H1 (cell line): ENCODE measurements around the gene AGR3. TPM values are rescaled to one million over a fixed set of nuclear protein-coding genes. Genes with fewer than 3 reads are reported as not detected.

ENCODE experiments used
- CTCF ChIA-PET: fragments of 300-600 bp; sonication (Branson Sonifier 250); formaldehyde crosslinking; loops from one replicate; lab custom pipeline; 2021; ENCODE audit not compliant: partially characterized antibody; lab: Charles Lee
- POLR2A ChIA-PET: fragments of 300-600 bp; sonication (Branson Sonifier 250); formaldehyde crosslinking; loops from one replicate; lab custom pipeline; 2021; ENCODE audit warnings: inconsistent platforms; ENCODE audit not compliant: partially characterized antibody; lab: Charles Lee
- DNase-seq, 2 experiments: peaks; one replicate each; pipeline versions ENCODE4 v3.0.0 to v3.0.0-alpha.2; 2010 to 2022; ENCODE audit warnings: low spot score in 2 of 2, low read depth in 1 of 2, mixed read lengths in 1 of 2
- FAIRE-seq: peaks from 2 replicates; lab custom pipeline; 2011; peaks lifted over from hg19 to GRCh38; lab: Jason Lieb, UNC
- H2AFZ ChIP-seq: 2 replicates; pipeline ENCODE4 v1.8.1; 2012; ENCODE audit warnings: low read length, inconsistent platforms
- H2AK5ac ChIP-seq: 2 replicates; pipeline ENCODE4 v1.6.1; 2013; ENCODE audit warnings: low read depth, low read length
- H2BK120ac ChIP-seq: replicated peaks from 2 replicates; pipeline ENCODE3; 2013; ENCODE audit warnings: low read depth, low read length, inconsistent platforms
- H2BK12ac ChIP-seq: 2 replicates; pipeline ENCODE4 v1.6.1; 2013; ENCODE audit warnings: low read depth, low read length
- H2BK15ac ChIP-seq: 2 replicates; pipeline ENCODE4 v1.6.1; 2013; ENCODE audit warnings: low read length
- H2BK20ac ChIP-seq: 2 replicates; pipeline ENCODE4 v1.6.1; 2013; ENCODE audit warnings: low read length
- H2BK5ac ChIP-seq: 2 replicates; pipeline ENCODE4 v1.6.1; 2013; ENCODE audit warnings: low read depth, low read length
- H3K14ac ChIP-seq: 2 replicates; pipeline ENCODE4 v1.6.1; 2013; ENCODE audit warnings: inconsistent platforms; ENCODE audit not compliant: insufficient read length
- H3K18ac ChIP-seq: 2 replicates; pipeline ENCODE4 v1.6.1; 2013; ENCODE audit warnings: low read length; ENCODE audit errors: extremely low read depth
- H3K23ac ChIP-seq: 2 replicates; pipeline ENCODE4 v1.6.1; 2013; ENCODE audit warnings: inconsistent platforms; ENCODE audit not compliant: insufficient read length
- H3K23me2 ChIP-seq: 2 replicates; pipeline ENCODE4 v1.6.1; 2013; ENCODE audit warnings: low read depth, low read length
- H3K27ac ChIP-seq: 2 replicates; pipeline ENCODE4 v1.6.1; 2011; ENCODE audit warnings: low read depth, low read length, inconsistent platforms
- H3K27me3 ChIP-seq, 4 experiments: replicated peaks in 1 of 4; 1 replicate in 1 of 4; 2 replicates in 3 of 4; pipeline versions ENCODE4 v1.6.1 to v1.8.1; 2011 to 2013; ENCODE audit warnings: low read length in 3 of 4, mild to moderate bottlenecking in 3 of 4, inconsistent platforms in 2 of 4, mixed read lengths in 2 of 4, moderate library complexity in 1 of 4; ENCODE audit not compliant: control insufficient read depth in 3 of 4, insufficient read depth in 3 of 4; ENCODE audit errors: extremely low read depth in 1 of 4
- H3K36me3 ChIP-seq, 4 experiments: 2 replicates each; pipeline versions ENCODE4 v1.6.1 to v1.8.1; 2011 to 2013; ENCODE audit warnings: mild to moderate bottlenecking in 4 of 4, low read length in 3 of 4, moderate library complexity in 2 of 4, control low read depth in 1 of 4, inconsistent platforms in 1 of 4; ENCODE audit not compliant: insufficient read depth in 4 of 4, control insufficient read depth in 2 of 4
- H3K4ac ChIP-seq: replicated peaks from 2 replicates; pipeline ENCODE3; 2013; ENCODE audit warnings: low read length, low read depth, mixed read lengths, inconsistent platforms; ENCODE audit not compliant: insufficient read length
- H3K4me1 ChIP-seq, 4 experiments: replicated peaks in 1 of 4; 1 replicate in 1 of 4; 2 replicates in 3 of 4; pipeline versions ENCODE4 v1.6.1 to v1.8.1; 2011 to 2013; ENCODE audit warnings: low read length in 3 of 4, inconsistent platforms in 2 of 4, mixed read lengths in 1 of 4; ENCODE audit not compliant: insufficient read depth in 4 of 4, control insufficient read depth in 3 of 4
- H3K4me2 ChIP-seq, 2 experiments: 2 replicates each; pipeline versions ENCODE4 v1.6.1 to v1.8.1; 2011 to 2013; ENCODE audit warnings: low read depth in 2 of 2, low read length in 2 of 2, control low read depth in 1 of 2, inconsistent platforms in 1 of 2, mild to moderate bottlenecking in 1 of 2; ENCODE audit not compliant: insufficient read depth in 1 of 2
- H3K4me3 ChIP-seq, 4 experiments: fragments of 200-600, 300-600 bp in 1 of 4; sonication (generic), shearing (Covaris generic), sonication (Bioruptor Twin) in 1 of 4; 2 replicates each; pipeline versions ENCODE4 v1.5.1 to v1.8.1; 2011 to 2016; ENCODE audit warnings: low read length in 4 of 4, low read depth in 3 of 4, control low read depth in 2 of 4, inconsistent platforms in 2 of 4, mild to moderate bottlenecking in 2 of 4, mixed read lengths in 1 of 4, moderate library complexity in 1 of 4; ENCODE audit not compliant: insufficient read depth in 2 of 4; ENCODE audit errors: extremely low read depth in 1 of 4
- H3K56ac ChIP-seq: replicated peaks from 2 replicates; pipeline ENCODE3; 2013; ENCODE audit warnings: low read depth, mild to moderate bottlenecking, mixed read lengths, low read length, inconsistent platforms; ENCODE audit not compliant: insufficient read length
- H3K79me1 ChIP-seq: 2 replicates; pipeline ENCODE4 v1.6.1; 2013; ENCODE audit warnings: low read depth, low read length, control low read depth
- H3K79me2 ChIP-seq, 2 experiments: 2 replicates each; pipeline versions ENCODE4 v1.6.1 to v1.8.1; 2012 to 2013; ENCODE audit warnings: low read length in 2 of 2, mild to moderate bottlenecking in 2 of 2, inconsistent platforms in 1 of 2; ENCODE audit not compliant: insufficient read depth in 2 of 2, control insufficient read depth in 1 of 2
- H3K9ac ChIP-seq, 4 experiments: replicated peaks in 1 of 4; 1 replicate in 1 of 4; 2 replicates in 3 of 4; pipeline versions ENCODE4 v1.6.1 to v1.8.1; 2011 to 2013; ENCODE audit warnings: low read depth in 3 of 4, low read length in 3 of 4, control low read depth in 2 of 4, mild to moderate bottlenecking in 2 of 4, moderate library complexity in 2 of 4, inconsistent platforms in 1 of 4; ENCODE audit errors: extremely low read depth in 1 of 4
- H3K9me3 ChIP-seq, 2 experiments: 2 replicates each; pipeline versions ENCODE4 v1.6.1 to v1.8.1; 2012 to 2013; ENCODE audit warnings: mild to moderate bottlenecking in 2 of 2, moderate library complexity in 2 of 2, control low read depth in 1 of 2, inconsistent platforms in 1 of 2, low read depth in 1 of 2, low read length in 1 of 2, mixed read lengths in 1 of 2; ENCODE audit not compliant: insufficient read depth in 2 of 2
- H4K20me1 ChIP-seq, 2 experiments: replicated peaks in 1 of 2; 2 replicates each; pipeline versions ENCODE3 to v1.8.1; 2011 to 2013; ENCODE audit warnings: inconsistent platforms in 2 of 2, low read length in 2 of 2, mild to moderate bottlenecking in 1 of 2; ENCODE audit not compliant: insufficient read depth in 2 of 2, control insufficient read depth in 1 of 2
- H4K5ac ChIP-seq: 2 replicates; pipeline ENCODE4 v1.6.1; 2013; ENCODE audit warnings: low read length, low read depth, mixed read lengths, inconsistent platforms; ENCODE audit not compliant: insufficient read length
- H4K8ac ChIP-seq: 2 replicates; pipeline ENCODE4 v1.8.0; 2013; ENCODE audit warnings: mild to moderate bottlenecking, moderate library complexity, low read length, inconsistent platforms; ENCODE audit not compliant: insufficient read depth; ENCODE audit errors: extremely low read depth
- H4K91ac ChIP-seq: replicated peaks from 2 replicates; pipeline ENCODE3; 2013; ENCODE audit warnings: low read length, mixed read lengths, inconsistent platforms; ENCODE audit not compliant: insufficient read length
- E2F6 ChIP-seq: IDR thresholded peaks from 2 replicates; pipeline ENCODE4 v1.6.1; 2012; ENCODE audit warnings: inconsistent platforms
- FOSL1 ChIP-seq: IDR thresholded peaks from 2 replicates; pipeline ENCODE4 v1.6.1; 2011; ENCODE audit warnings: mild to moderate bottlenecking, low read depth, low read length, moderate library complexity; ENCODE audit not compliant: insufficient read depth
- RBBP5 ChIP-seq: IDR thresholded peaks from 2 replicates; pipeline ENCODE4 v1.7.1; 2012; ENCODE audit warnings: low read depth, mild to moderate bottlenecking, inconsistent platforms, low read length, moderate library complexity, borderline replicate concordance
- RFX5 ChIP-seq: IDR thresholded peaks from 2 replicates; pipeline ENCODE4 v1.6.1; 2011; ENCODE audit warnings: low read depth, low read length, improper control_type of control experiment, borderline replicate concordance
- SP2 ChIP-seq: IDR thresholded peaks from 2 replicates; pipeline ENCODE4 v1.6.1; 2012; ENCODE audit warnings: mild to moderate bottlenecking, low read length, inconsistent platforms
- TEAD4 ChIP-seq: IDR thresholded peaks from 2 replicates; pipeline ENCODE4 v1.6.1; 2012; ENCODE audit warnings: low read depth, low read length, inconsistent platforms, mixed read lengths
- WGBS, 2 experiments: shearing (Covaris generic) in 1 of 2; methylation state at CpG; one replicate each; pipeline versions ENCODE4 v1.1.6 to v1.1.7; 2013 to 2015; ENCODE audit warnings: low lambda C conversion rate in 2 of 2, mixed read lengths in 2 of 2, inconsistent platforms in 1 of 2, low coverage in 1 of 2, missing lambda C conversion rate in 1 of 2; ENCODE audit not compliant: insufficient replicate concordance in 2 of 2, insufficient coverage in 1 of 2, insufficient read length in 1 of 2; ENCODE audit errors: extremely low coverage in 1 of 2, missing lambda C conversion rate in 1 of 2; 5-methylcytosine and 5-hydroxymethylcytosine counted together
- polyA plus RNA-seq, 7 experiments: library from polyadenylated mRNA; depleted of rRNA in 3 of 7; stranded (reverse) in 5 of 7; unstranded in 2 of 7; fragments of >200 nt in 5 of 7; fragments of 200-250 nt in 2 of 7; gene quantifications; 1 replicate in 5 of 7; 2 replicates in 1 of 7; 4 replicates in 1 of 7; pipeline versions ENCODE4 v1.2.1 to v1.2.3, GENCODE V29; 2011 to 2013; ENCODE audit warnings: missing spikeins in 2 of 7, mixed read lengths in 2 of 7
- total RNA-seq: library from RNA; stranded (reverse); fragmentation: NEBNext Ultra II Directional; extraction: Animal tissue kit (Norgen Biotek cat#: 25700); gene quantifications from 2 replicates; pipeline ENCODE4 v1.2.1, GENCODE V29; 2021

Gene AGR3
- total and polyA plus RNA-seq, 2 of the 8 experiments (the other 6 are each of a cell fraction or from before 2014, with no cell fraction given) = not detected

GRCh38 chr7:16838386-16838785 lies 43.4 kb downstream of the AGR3 start:
- H4K5ac ChIP-seq = no peak overlapping the region
- H2BK15ac ChIP-seq = no peak overlapping the region
- no peak overlapping the region for H2AFZ ChIP-seq
- no peak overlapping the region for H2BK20ac ChIP-seq
- CTCF ChIA-PET = interaction anchor here (1.1 to 2.4 kb wide), 2 partner anchors 38 to 274 kb away, joined by 3 to 11 read pairs; no protein-coding TSS in a partner anchor
- no peak overlapping the region for H3K23ac ChIP-seq
- no peak overlapping the region for H3K4me3 ChIP-seq
- WGBS, 2 experiments = 60% methylated on average over 3 of the region's 3 CpGs; no CpG with 5 or more reads in 1 of the 2 experiments
- no peak overlapping the region for H2BK5ac ChIP-seq
- H2BK12ac ChIP-seq = no peak overlapping the region
- H2AK5ac ChIP-seq = no peak overlapping the region
- H3K56ac ChIP-seq = no peak overlapping the region
- no peak overlapping the region for H3K4me2 ChIP-seq
- no peaks in the 10 kb centered on the region for H3K23me2 ChIP-seq
- H4K91ac ChIP-seq = no peak overlapping the region
- H4K8ac ChIP-seq = no peak overlapping the region
- no peaks in the 10 kb centered on the region for H3K9me3 ChIP-seq
- FAIRE-seq = no peak
- POLR2A ChIA-PET = no interaction called here
- no peaks in the 10 kb centered on the region for H3K27me3 ChIP-seq
- H4K20me1 ChIP-seq = no peaks in the 10 kb centered on the region
- H3K36me3 ChIP-seq = no peaks in the 10 kb centered on the region
- H3K4me1 ChIP-seq = no peaks in the 10 kb centered on the region
- H3K9ac ChIP-seq = no peak overlapping the region
- H3K18ac ChIP-seq = no peak overlapping the region
- H3K79me1 ChIP-seq = no peaks in the 10 kb centered on the region
- no peak overlapping the region for H2BK120ac ChIP-seq
- no peak for DNase-seq
- H3K14ac ChIP-seq = no peak overlapping the region
- H3K4ac ChIP-seq = no peak overlapping the region
- no peaks in the 10 kb centered on the region for H3K79me2 ChIP-seq
- H3K27ac ChIP-seq = no peak overlapping the region
- TF ChIP-seq TEAD4 (no peak), SP2 (no peak), FOSL1 (no peak), RFX5 (no peak), RBBP5 (no peak), E2F6 (no peak)
